HPDE6-E6E7 (cell line): Measurements from ENCODE around the gene PLEKHA4.
A peak's percentile ranks its signal among the peaks of the same experiment; 100 is the strongest.
"Not testable (repeated sequence)": the region's sequence is repeated elsewhere in the genome, so short reads cannot be mapped to it uniquely, and the experiment has no call there.

Source experiments
- DNase-seq: peaks from one replicate; pipeline ENCODE4 v3.0.0; 2011; ENCODE audit warnings: missing footprints; ENCODE audit errors: extremely low spot score

Gene PLEKHA4, protein sequence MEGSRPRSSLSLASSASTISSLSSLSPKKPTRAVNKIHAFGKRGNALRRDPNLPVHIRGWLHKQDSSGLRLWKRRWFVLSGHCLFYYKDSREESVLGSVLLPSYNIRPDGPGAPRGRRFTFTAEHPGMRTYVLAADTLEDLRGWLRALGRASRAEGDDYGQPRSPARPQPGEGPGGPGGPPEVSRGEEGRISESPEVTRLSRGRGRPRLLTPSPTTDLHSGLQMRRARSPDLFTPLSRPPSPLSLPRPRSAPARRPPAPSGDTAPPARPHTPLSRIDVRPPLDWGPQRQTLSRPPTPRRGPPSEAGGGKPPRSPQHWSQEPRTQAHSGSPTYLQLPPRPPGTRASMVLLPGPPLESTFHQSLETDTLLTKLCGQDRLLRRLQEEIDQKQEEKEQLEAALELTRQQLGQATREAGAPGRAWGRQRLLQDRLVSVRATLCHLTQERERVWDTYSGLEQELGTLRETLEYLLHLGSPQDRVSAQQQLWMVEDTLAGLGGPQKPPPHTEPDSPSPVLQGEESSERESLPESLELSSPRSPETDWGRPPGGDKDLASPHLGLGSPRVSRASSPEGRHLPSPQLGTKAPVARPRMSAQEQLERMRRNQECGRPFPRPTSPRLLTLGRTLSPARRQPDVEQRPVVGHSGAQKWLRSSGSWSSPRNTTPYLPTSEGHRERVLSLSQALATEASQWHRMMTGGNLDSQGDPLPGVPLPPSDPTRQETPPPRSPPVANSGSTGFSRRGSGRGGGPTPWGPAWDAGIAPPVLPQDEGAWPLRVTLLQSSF

DNA sequence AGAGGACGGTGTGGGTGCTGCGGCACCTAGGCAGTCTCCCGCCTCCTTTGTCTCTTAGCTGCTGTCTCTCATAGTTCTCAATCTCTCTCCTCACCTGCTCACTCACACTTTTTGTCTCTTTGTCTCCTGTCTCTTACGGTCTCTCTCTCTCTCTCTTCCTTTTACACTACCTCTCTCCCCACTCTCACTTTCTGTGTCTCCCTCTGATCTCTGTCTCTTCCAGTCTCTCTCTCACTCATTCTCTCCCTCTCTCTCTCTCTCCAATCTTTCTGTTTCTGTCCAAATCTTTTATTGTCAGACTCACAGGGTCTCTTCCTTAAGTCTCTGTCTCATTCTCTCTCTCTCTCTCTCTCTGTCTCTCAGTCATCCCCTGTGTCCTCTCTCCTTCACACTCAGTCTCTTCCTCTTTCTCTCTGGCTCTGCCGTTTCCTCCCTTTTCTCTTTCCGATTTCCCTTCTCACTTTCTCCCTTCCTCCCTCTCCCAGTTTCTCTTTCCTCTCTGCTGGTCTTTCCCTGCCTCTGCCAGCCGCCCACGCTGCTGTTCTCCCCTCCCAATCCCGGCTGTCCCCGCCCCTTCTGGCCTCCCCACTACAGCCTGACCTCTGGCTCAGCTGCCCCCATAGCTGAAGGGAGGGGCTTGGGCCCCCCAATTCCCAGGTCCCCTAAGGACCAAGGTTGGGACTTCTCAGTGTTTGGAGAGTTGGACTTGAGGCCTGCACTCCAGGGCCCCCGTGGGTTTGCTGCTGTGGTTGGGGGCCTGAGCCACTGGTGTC is at the start of gene PLEKHA4:
Gene PLEKHA4 (minus strand): TSS at position 504 of the 773 bp plus-strand sequence. CDS start 997 bp downstream, outside the sequence.
- DNase-seq = no peak

DNA sequence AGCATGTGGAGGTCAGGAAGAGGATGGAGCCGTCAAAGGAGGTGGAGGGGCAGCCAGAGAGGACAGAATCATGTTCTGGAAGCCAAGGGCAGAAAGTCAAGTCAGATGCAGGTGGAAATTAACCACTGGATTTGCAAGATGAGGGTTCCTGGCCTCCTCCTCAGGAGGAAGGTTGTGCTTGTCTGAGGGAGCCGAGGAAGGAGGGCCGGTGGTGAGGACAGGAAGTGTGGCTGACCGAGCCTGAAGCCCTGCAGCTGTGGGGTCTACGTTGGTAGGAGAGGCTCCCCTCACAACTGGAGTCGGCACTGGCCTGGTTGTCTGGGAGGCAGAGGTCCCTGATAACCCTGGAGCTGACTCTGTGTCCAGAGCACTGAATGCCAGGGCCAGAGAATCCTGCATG is 49.7 kb upstream of the PLEKHA4 start:
- no peak for DNase-seq

DNA sequence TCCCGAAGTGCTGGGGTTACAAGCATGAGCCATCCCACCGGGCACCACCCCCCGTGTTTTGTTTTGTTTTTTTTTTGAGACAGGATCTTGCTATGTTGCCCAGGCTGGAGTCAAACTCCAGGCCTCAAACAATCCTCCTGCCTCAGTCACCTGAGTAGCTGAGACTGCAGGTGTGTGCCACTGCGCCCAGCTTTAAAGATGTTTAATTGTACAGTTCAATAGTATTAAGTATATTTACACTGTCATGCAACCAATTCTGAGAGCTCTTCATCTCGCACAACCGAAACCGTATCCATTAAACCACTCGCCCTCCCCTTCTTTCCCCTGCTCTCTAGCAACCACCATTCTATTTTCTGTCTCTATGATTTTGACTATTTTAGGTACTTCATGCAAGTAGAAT is 47.3 kb upstream of the PLEKHA4 start:
- DNase-seq = no peak

DNA sequence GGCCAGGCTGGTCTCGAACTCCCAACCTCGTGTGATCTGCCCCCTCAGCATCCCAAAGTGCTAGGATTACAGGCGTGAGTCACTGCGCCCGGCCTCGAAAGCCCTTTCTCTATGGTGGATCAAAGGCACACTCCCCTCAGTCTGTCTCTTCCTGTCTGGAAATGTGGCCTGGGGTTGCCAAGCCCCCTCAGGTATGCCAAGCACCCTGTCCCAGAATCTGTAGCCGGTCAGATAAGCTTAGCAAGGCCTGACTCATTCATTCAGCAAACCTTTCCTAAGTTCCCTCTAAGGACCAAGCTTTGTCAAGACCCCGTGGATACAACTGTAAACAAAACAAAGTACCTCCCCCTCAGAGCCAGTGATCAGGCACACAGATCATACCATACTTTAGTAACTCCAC is 45.8 kb upstream of the PLEKHA4 start:
- DNase-seq = no peak

DNA sequence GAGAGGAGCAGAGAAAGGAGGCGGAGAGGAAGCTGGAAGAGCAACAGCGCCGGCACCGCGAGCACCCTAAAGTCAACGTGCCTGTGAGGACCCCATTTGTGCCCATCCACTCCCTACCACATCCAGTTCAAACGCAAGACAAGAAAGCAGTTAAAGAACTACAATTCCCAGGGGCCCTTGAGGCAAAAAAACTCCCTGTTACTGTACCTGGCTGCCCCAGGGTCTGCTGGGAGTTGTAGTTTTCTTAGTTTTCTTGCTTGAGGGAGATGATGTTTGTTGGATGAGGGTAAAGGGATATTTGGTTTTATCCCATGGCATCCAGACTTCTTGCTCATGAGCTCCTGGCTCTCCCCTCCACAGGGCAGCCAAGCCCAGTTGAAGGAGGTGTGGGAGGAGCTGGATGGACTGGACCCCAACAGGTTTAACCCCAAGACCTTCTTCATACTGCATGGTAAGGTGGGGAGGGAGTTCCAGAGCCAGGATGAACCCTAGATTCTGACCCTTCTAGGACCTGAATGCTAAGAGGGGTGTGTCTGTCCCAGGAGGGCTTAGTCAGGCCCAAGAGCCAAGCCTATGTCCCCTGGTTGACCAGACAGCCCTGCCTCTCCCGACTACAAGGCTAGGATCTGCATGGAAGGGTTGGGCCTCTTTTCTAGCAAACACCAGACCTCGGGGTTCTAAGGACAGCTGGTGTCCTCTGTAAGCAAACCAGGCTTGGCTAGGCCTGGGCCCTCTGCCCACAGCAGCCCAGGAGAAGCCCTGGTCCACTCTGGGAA is 44.9 kb upstream of the PLEKHA4 start:
- DNase-seq = no peak

DNA sequence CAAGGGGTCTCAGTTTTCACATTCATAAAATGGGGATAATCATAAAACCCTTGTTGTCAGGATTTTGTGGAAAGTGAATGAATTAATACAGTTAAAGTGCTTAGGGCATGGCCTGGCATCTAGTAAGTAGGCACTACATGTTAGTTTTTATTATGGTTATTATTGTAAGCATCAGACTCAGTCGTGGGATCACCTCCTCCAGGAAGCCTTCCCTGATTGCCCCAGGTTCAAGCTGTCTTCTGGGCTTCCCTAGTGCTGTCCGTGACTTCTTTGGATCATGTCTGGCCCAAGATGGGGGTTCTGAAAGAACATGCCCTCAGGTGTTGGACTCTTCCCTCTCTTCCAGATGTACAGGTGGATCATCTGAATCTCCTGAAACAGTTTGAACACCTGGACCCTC is 42.4 kb upstream of the PLEKHA4 start:
- no peak for DNase-seq

DNA sequence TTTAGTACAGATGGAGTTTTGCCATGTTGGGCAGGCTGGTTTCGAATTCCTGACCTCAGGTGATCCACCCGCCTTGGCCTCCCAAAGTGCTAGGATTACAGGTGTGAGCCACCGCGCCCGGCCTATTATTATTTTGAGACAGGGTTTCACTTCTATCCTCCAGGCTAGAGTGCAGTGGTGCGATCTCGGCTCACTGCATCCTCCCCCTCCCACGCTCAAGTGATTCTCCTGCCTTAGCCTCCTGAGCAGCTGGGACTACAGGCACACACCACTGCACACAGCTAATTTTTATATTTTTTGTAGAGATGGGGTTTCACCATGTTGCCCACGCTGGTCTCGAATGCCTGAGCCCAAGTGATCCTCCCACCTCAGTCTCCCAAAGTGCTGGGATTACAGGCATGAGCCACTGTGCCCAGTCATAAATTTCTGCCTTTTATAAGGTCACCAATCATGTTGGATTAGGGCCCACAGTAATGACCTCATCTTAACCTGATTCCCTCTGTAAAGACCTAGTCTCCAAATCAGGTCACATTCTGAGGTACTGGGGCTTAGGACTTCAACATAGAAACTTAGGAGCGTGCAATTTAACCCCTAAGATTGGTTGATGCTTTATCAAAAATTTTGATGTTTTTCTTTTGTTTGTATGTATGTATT is 41.1 kb upstream of the PLEKHA4 start:
- not testable (repeated sequence) for DNase-seq

DNA sequence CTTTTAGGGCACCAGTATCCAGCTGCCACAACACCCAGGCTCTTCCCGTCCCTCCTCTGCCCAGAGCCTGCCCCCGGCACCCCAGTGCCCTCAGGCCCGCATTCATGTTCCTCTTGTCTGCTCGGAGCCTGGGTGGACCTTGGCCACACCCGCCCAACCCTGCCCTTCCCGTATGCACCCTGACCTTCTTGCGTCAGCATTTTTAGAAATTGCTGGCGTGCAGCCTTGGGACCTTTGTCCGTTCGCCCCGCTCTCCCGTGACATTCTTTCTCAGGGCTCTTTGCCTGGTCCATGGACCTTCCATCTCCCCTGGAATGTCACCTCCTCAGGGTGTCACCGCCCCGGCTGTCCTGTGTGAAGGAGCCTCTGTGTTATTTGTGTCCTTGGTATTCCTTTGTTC is 39.3 kb upstream of the PLEKHA4 start:
- DNase-seq = no peak

DNA sequence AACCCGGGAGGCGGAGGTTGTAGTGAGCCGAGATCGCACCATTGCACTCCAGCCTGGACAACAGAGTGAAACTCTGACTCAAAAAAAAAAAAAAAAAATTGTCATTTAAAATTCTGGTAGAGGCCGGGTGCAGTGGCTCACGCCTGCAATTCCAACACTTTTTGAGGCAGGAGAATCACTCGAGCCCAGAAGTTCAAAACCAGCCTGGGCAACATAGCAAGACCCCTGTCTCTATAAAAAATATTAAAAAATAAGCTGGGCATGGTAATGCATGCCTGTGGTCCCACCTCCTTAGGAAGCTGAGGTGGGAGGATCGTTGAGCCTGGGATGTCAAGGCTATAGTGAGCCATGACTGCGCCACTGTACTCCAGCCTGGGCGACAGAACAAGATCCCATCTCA is 37.9 kb upstream of the PLEKHA4 start:
- DNase-seq = no peak

DNA sequence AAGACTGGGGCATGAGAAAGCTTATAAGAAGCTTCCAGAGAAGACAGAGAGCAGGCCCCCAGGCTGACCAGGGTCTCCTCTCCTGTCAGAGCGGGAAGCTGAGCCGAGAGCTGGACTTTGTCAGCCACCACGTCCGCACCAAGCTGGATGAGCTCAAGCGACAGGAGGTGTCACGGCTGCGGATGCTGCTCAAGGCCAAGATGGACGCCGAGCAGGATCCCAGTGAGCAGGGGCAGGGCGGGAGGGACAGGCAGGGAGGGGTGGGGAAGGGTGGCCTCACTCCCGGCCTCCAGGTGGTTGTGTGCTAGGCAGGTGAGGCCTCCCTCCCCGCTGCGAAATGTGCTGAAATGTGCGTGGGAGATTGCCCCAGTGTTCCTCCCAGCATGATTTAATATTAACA is 37.2 kb upstream of the PLEKHA4 start:
- DNase-seq = no peak

DNA sequence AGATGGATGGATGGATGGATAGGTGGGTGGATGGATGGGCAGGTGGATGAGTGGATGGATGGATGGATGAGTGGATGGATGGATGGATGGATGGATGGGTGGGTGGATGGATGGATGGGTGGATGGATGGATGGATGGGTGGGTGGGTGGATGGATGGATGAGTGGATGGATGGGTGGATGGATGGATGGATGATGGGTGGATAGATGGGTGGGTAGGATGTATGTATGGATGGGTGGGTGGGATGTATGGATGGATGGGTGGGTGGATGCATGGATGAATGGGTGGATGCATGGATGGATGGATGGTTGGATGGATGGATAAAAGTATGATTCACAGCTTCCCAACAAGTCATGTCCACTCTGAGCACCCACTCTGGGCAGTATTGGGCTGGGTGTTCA is 35.4 kb upstream of the PLEKHA4 start:
- DNase-seq = not testable (repeated sequence)

DNA sequence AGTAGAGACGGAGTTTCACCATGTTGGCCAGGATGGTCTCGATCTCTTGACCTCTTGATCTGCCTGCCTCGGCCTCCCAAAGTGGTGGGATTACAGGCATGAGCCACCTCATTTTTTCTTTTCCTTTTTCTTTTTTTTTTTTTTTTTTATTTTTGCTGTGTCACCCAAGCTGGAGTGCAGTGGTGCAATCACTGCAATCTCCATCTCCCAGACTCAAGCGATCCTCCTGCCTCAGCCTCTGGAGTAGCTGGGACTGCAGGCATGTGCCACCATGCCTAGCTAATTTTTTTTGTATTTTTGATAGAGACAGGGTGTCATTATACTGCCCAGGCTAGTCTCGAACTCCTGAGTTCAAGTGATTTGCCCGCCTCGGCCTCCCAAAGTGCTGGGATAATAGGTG is 33.9 kb upstream of the PLEKHA4 start:
- not testable (repeated sequence) for DNase-seq

DNA sequence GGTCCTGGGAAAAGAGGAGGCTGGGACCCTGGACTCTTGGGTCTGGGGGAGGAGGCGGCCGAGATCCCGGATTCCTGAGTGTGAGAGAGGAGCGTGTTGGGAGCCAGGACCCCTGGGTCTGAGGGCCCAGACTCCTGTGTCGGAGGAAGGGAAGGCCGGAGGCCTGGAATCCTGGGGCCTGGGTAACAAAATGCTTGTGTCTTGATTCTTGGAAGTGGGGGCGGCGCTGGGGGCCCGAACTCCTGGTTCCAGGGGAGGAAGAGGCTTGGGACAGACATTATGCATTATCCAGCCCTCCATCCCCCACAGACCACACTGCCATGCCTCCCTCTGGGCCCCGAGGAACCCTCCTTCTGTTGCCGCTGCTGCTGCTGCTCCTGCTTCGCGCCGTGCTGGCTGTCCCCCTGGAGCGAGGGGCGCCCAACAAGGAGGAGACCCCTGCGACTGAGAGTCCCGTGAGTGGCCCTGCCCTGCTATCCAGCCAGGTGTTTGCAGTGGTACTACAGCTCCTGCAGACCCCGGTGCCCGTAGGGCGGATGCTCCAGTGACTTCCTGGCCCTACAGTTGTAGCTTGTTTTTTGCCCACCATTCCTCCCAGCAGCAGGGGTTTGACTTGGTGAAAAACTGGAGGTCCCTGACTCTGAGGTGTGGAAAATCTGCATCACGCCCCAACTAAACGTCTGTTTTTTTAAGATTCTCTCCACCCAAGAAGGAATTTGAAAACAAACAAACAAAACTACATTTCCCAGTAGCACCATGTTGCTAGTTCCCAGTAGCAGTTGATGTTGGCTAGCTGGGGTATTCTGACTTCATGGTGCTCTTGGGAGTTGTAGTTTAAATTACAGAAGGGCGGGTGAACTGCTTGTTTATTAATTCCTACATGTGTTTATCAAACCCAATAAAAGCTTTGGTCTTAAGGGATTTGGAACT is 32.3 kb upstream of the PLEKHA4 start:
- DNase-seq = no peak

DNA sequence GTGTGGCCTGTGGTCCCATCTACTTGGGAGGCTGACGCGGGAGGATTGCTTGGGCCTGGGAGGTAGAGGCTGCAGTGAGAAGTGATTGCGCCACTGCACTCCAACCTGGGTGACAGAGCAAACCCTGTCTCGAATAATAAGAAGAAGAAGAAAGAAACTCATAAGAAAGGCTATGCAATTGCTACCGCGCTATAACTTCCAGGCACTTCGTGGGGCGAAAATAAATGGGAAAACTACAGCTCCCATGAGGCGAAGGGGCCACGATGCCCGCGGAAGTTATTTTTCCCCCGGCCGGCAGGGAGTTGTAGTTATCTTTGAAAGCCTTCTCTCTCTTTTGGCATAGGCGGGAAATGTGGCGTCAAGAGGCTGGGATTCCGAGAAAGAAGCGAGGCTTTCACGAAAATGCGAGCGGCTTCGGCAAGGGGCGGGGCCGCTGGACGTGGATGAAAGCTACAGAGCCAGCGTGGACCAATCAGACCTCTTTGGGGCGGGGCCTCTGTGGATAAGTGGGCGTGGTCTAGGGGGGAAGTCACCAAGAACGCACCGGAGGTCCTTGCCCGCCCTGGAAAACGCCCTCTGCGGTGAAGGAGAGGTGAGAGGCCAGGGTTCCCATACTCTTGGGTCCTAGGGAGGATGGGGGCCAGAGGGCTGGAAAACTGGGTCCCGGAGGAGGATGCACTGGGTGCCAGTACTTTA is 31.5 kb upstream of the PLEKHA4 start, which contains the start of gene NUCB1:
Gene NUCB1 (plus strand): TSS at position 532 of the 696 bp plus-strand sequence. CDS start 485 bp downstream, outside the sequence.
- peak; percentile 98 for DNase-seq

DNA sequence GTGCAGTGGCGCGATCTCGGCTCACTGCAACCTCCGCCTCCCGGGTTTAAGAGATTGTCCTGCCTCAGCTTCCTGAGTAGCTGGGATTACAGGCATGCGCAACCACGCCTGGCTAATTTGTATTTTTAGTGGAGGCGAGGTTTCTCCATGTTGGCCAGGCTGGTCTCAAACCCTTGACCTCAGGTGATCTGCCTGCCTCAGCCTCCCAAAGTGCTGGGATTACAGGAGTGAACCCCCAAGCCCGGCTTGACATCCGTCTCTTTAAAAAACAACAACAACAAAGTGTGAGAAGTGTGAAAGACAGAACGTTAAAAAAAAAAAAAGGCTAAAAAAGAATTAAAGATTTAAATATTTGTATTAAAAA is 31.0 kb upstream of the PLEKHA4 start:
- DNase-seq = not testable (repeated sequence)

DNA sequence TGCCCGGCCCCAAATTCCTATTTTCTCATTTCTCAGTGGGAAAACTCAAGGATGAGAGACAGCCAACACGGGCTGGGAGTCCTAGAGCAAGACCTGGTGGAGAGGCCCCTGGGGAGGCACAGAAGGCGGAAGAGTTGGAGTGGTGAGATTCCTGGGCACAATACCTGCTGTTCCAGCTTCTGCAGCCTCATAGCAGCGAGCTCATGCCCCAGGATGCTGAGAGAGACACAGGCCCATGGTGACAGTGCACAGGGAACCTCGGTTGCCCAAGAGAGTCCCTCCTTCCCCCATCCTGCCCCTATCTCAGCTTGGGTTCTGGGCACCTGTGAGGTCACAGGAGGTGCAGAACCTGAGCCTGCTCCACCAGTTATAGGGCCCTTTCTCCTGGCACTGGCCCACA is 28.8 kb upstream of the PLEKHA4 start:
- DNase-seq = no peak

DNA sequence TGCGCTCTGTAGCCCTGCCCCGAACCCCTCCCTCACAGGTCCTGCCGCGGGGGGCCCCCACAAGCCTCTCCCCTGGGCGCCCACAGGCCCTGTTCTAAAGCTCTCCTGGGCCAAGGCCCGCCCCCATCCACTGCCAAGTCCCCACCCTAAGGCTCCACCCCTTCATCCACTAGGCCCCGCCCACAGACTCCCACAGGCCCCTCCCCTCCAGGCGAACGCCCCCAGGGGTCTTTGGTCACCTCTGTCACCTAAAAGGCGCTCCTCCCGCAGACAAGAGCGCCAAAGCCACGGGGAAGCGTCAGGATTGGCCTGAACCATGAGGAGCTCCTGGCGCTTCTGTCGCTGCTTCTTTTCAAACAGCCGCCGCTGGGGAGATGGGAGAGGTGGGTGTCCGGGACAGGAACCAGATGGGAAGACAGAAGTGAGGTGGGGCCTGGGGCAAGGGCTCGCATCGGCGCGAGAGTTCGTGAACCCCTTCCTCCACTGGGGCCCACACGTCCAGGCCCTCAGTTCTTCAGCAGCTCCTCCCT is 27.8 kb upstream of the PLEKHA4 start:
- no peak for DNase-seq

DNA sequence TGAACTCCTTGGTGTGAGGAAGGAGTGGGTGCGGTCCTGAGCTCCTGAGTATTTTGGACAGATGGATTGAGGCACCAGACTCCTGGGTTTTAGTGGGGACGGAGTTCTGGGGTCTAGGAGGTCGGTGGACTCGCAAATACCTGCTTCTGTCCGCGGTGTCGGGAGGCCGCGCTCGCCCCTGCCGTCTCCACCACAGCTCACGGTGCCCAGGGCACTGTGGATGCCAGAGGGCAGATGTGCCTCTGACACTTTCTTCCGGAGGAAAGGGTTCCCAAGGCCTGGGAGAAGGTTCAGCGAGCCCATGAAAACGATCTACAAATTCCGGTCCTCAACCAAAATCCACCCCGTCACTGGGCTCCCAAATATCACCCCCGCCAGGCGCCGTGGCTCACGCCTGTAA is 26.8 kb upstream of the PLEKHA4 start:
- DNase-seq = no peak

DNA sequence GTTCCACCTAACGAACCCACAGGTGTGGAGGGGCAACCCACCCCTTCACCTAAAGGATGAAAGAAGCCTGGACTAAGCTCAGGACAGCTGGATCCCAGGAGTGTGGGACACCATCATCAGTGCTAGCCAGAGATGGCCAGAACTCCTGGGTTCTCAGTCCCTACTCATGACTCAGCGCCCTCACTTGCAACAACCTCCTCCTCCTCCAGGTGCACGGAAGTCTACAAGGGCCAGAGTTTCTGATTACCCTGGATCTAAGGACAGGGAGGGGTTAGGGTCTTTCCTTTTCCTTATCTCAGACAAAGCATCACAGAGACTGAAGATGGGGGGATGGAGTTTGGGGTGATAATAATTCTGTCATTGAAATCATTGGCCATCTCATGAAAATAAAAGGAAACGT is 22.1 kb upstream of the PLEKHA4 start:
- DNase-seq = no peak
